Motor neuron (in vitro differentiated cells): ENCODE results near the gene RABEP2. TPM values are rescaled to one million over a fixed set of nuclear protein-coding genes. Genes with fewer than 3 reads are reported as not detected.
"Not testable (repeated sequence)": the region's sequence is repeated elsewhere in the genome, so short reads cannot be mapped to it uniquely, and the experiment has no call there.

Source experiments
- ATAC-seq, 8 experiments: fragments of 200-7000 bp; cut with Tn5 transposase; replicated peaks in 6 of 8; 2 replicates each; pipeline ENCODE4 v1.8.0; 2021; ENCODE audit warnings: mild to moderate bottlenecking in 8 of 8, moderate library complexity in 8 of 8
- H3K27ac ChIP-seq, 2 donors: fragments of 250-450 bp; sonication (Bioruptor Pico); 2 replicates each; pipeline ENCODE4 v1.9.0; 2021; ENCODE audit warnings: antibody characterized with exemption in 2 of 2, mild to moderate bottlenecking in 2 of 2, moderate library complexity in 1 of 2
- H3K4me1 ChIP-seq, 2 donors: fragments of 250-450 bp; sonication (Bioruptor Pico); replicated peaks in 1 of 2; 2 replicates each; pipeline ENCODE4 v1.6.1; 2021; ENCODE audit warnings: antibody characterized with exemption in 2 of 2, mild to moderate bottlenecking in 2 of 2, moderate library complexity in 1 of 2
- H3K4me3 ChIP-seq, 5 donors: fragments of 250-450 bp; sonication (Bioruptor Pico); 2 replicates each; pipeline ENCODE4 v1.9.0; 2021; ENCODE audit warnings: antibody characterized with exemption in 5 of 5, mild to moderate bottlenecking in 5 of 5, moderate library complexity in 4 of 5
- WGBS, 10 experiments: fragments of 450-650 bp; shearing (Covaris generic); methylation state at CpG; one replicate each; pipeline ENCODE4 v1.0.0; 2022; 5-methylcytosine and 5-hydroxymethylcytosine counted together
- in situ Hi-C, 9 experiments: fragments of 400-800 bp; cut with MboI; loops; one replicate each; pipeline ENCODE4 v1.15.0; 2021; ENCODE audit warnings: low sequenced_read_pairs in 9 of 9, low pct_unique_long_range_greater_than_20kb in 2 of 9; ENCODE audit not compliant: unreplicated experiment in 9 of 9
- total RNA-seq, 8 experiments: library from RNA; unstranded; fragments of 300-600 nt; gene quantifications; 2 replicates each; pipeline versions ENCODE4 v1.2.3 to v1.2.4, GENCODE V29; 2022

The RABEP2 gene
- total RNA-seq, 8 experiments from 2014 or later, result 8.2 to 22.9 (median 11.1) TPM

DNA sequence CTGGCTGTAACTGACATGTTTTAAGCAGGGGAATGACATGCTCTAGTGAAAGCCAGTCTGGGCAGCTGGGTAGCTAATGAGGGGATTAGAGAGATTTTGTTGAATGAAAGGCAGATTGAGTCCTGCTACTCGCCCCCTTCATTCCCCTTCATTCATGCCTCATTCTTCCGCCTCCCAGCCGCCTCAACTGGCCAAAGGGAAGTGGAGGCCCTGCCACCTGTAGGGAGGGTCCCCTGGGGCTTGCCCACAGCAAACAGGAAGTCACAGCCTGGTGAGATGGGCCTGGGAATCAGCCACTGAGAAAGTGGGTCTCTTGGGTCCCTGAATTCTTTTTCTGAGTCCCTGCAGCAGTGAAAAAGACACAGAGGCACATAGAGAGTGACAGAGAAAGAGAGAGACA is 5.6 kb upstream of the RABEP2 start:
- Histone ChIP-seq H3K4me1 (no peaks in the 10 kb centered on the region), H3K27ac (no peak overlapping the region), H3K4me3 (no peak overlapping the region)
- WGBS, 10 experiments, result 52 to 100% (median 71%) methylated on average over 1 to 3 of the region's 3 CpGs; no CpG with 5 or more reads in 6 of the 10 experiments
- in situ Hi-C loops, result no loop called here
- ATAC-seq, result no peak

- ATAC-seq, result no peak
- WGBS, 10 experiments, result 48 to 87% (median 76%) methylated on average over 1 to 3 of the region's 3 CpGs; no CpG with 5 or more reads in 6 of the 10 experiments
- Histone ChIP-seq H3K4me3 (no peak overlapping the region), H3K4me1 (no peaks in the 10 kb centered on the region), H3K27ac (no peak overlapping the region)
- in situ Hi-C loops, result no loop called here
Measured at GRCh38 chr16:28930203-28930602, 5.2 kb upstream of the RABEP2 start.

DNA sequence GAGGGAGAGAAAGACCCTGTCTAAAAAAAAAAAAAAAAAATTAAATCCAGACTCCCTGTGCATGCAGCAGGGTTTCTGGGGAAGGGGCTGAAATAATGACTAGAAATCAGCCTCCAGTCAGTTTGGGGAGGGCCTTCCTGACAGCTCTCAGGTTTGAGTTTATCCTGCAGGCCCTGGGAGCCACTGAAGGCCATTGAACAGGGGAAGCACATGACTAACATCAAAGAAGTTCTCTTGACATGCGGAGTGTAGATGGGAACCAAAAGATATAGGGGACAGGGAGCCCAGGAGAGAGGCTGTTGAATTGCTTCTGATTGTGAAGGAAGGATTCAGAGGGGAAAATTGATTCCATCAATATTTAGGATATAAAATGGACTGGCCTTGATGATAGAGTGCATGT is 2.8 kb upstream of the RABEP2 start:
- Histone ChIP-seq H3K4me3 (no peak overlapping the region), H3K27ac (no peak overlapping the region), H3K4me1 (peaks cover 5 to 7% of the 10 kb centered on the region in 2 donors)
- in situ Hi-C loops, result loop anchor here in 1 of 9 experiments (10.0 kb wide), 1 partner anchor 63 kb away; the partner anchor contains the start of gene SH2B1
- WGBS, 10 experiments, result 17 to 100% (median 75%) methylated on average over 1 of the region's 1 CpG; no CpG with 5 or more reads in 6 of the 10 experiments
- no peak for ATAC-seq

DNA sequence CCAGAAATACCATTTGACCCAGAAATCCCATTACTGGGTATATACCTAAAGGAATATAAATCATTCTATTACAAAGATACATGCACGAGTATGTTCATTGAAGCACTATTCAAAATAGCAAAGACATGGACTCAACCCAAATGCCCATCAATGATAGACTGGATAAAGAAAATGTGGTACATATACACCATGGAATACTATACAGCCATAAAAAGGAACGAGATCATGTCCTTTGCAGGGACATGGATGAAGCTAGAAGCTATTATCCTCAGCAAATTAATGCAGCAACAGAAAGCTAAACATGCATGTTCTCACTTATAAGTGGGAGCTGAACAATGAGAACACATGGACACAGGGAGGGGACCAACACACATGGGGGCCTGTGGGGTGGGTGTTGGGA is 1.2 kb upstream of the RABEP2 start:
- H3K4me3 ChIP-seq, result peak overlapping the region; percentile 65 to 98 (median 79)
- H3K4me1 ChIP-seq, ATAC-seq, H3K27ac ChIP-seq: not testable (repeated sequence)
- WGBS, 10 experiments, result 0 to 83% (median 75%) methylated on average over 1 to 2 of the region's 2 CpGs; no CpG with 5 or more reads in 3 of the 10 experiments
- in situ Hi-C loops, result loop anchor here in 1 of 9 experiments (10.0 kb wide), 1 partner anchor 61 kb away; the partner anchor contains the start of gene SH2B1

- peak; percentile 63 to 84 (median 72) for ATAC-seq
- Histone ChIP-seq H3K27ac (peak overlapping the region; percentile 89 to 92), H3K4me1 (peaks cover 5 to 7% of the 10 kb centered on the region in 2 donors), H3K4me3 (peak overlapping the region; percentile 65 to 98 (median 79))
- WGBS, 10 experiments, result 0 to 20% (median 5%) methylated on average over 1 to 13 of the region's 48 CpGs; no CpG with 5 or more reads in 1 of the 10 experiments
- in situ Hi-C loops, result loop anchor here in 1 of 9 experiments (10.0 kb wide), 1 partner anchor 61 kb away; the partner anchor contains the start of gene SH2B1
Measured at GRCh38 chr16:28925386-28926228, 569 bp upstream of the RABEP2 start.

DNA sequence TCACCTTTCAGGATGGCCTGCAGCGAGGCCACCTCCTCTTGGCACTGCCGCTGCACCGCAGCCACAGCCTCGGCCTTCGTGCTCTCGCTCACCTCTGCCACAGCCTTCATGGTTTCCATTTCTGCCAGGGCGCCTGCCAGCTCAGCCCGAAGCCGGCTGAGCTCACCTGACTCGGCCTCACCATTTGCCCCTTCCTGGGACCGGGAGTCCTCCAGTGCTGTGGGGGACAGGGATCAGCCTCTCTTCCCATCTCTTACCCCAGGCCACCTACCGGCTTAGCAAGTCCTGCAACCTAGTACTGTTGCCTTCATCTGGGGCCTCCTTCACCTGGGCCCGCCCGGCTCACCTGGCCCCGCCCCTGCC is 658 bp downstream of the RABEP2 start:
- Histone ChIP-seq H3K27ac (no peak overlapping the region), H3K4me3 (peak overlapping the region; percentile 65 to 98 (median 79)), H3K4me1 (peaks cover 5 to 7% of the 10 kb centered on the region in 2 donors)
- in situ Hi-C loops, result loop anchor here in 1 of 9 experiments (10.0 kb wide), 1 partner anchor 60 kb away; the partner anchor contains the start of gene SH2B1
- ATAC-seq, result peak in 1 of 8 experiments; percentile 0
- WGBS, 10 experiments, result 40% methylated on average over 2 of the region's 15 CpGs; no CpG with 5 or more reads in 9 of the 10 experiments

- Histone ChIP-seq H3K4me3 (peak overlapping the region; percentile 65 to 98 (median 79)), H3K4me1 (peaks cover 5 to 7% of the 10 kb centered on the region in 2 donors), H3K27ac (no peak overlapping the region)
- WGBS, 10 experiments, result 45 to 100% (median 73%) methylated on average over 1 to 4 of the region's 13 CpGs; no CpG with 5 or more reads in 2 of the 10 experiments
- in situ Hi-C loops, result loop anchor here in 1 of 9 experiments (10.0 kb wide), 1 partner anchor 59 kb away; the partner anchor contains the start of gene SH2B1
- ATAC-seq, result peak in 1 of 8 experiments; percentile 9
Measured at GRCh38 chr16:28923652-28924398, 1.2 kb downstream of the RABEP2 start.

- in situ Hi-C loops, result loop anchor here in 1 of 9 experiments (10.0 kb wide), 1 partner anchor 58 kb away; the partner anchor contains the start of gene SH2B1
- ATAC-seq, result no peak
- 96 to 100% (median 100%) methylated on average over 1 to 3 of the region's 3 CpGs; no CpG with 5 or more reads in 4 of the 10 experiments for WGBS, 10 experiments
- Histone ChIP-seq H3K4me1 (peaks cover 5 to 7% of the 10 kb centered on the region in 2 donors), H3K4me3 (no peak overlapping the region), H3K27ac (no peak overlapping the region)
Measured at GRCh38 chr16:28923231-28923587, 1.8 kb downstream of the RABEP2 start.

- WGBS, 10 experiments, result 80 to 100% (median 100%) methylated on average over 1 to 2 of the region's 3 CpGs; no CpG with 5 or more reads in 3 of the 10 experiments
- in situ Hi-C loops, result no loop called here
Measured at GRCh38 chr16:28918698-28919097, 6.3 kb downstream of the RABEP2 start.

DNA sequence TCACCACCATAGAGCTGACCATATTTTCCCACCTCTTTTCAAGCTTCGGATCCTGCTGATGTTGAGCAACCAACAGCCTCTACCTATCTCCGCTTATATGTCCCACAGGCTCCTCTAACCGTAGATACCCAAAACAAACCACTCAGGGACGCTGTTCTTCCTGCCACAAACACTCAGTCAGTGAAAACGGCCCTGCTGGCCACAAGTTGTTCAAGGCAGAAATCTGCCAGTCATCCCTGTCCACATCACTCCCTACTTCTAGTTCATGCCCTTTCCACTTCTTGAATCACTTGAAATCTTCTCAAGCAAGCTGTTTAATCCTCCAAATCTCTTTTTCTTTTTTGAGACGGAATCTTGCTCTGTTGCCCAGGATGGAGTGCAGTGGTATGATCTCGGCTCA is 7.9 kb downstream of the RABEP2 start:
- ATAC-seq, result no peak
- in situ Hi-C loops, result no loop called here
- Histone ChIP-seq H3K27ac (no peak overlapping the region), H3K4me3 (no peak overlapping the region), H3K4me1 (no peaks in the 10 kb centered on the region)
- WGBS, 10 experiments, result 80 to 100% (median 100%) methylated on average over 1 to 6 of the region's 7 CpGs; no CpG with 5 or more reads in 1 of the 10 experiments

More at GRCh38 chr16:28918698-28919097, 6.3 kb downstream of the RABEP2 start:
- Histone ChIP-seq H3K27ac (no peak overlapping the region), H3K4me3 (no peak overlapping the region), H3K4me1 (no peaks in the 10 kb centered on the region)
- ATAC-seq, result no peak

- no peaks in the 10 kb centered on the region for H3K4me1 ChIP-seq
- no peak for ATAC-seq
- in situ Hi-C loops, result no loop called here
- H3K27ac ChIP-seq, result no peak overlapping the region
- no peak overlapping the region for H3K4me3 ChIP-seq
Measured at GRCh38 chr16:28915181-28915580, 9.9 kb downstream of the RABEP2 start.

DNA sequence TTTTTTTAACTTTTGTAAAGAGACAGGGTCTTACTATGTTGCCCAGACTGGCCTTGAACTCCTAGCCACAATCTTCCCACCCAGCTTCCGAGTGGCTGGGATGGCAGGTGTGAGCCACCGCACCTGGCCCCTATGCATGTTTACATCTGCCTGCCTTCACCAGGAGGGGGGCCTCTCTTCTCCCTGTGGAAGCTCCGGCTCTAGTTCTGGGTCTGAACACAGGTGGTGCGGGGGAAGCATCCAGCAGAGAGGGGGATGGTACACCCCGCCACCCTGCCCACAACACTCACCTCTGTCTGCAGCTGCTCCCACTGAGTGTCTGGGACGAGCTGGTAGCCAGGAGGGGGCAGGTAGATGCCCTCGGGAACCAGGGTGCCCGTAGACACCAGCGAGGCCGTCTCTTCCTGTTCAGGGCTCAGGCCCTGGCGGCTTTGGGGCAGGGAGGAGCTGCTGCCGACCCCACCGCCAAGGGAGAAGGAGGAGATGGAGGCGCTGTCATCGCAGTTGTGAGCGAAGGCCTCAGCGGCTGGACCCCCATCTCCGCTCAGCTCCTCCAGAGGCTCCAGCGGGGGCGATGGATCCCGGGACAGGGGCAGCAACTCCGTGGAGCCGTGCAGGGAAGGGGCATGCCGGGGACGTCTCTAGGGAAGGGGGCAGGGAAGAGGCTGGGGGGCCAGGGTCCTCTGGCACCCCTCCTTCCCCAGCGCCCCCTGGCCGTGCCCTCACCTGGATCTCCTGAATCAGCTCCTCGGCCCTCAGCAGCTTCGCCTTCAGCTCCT is 10.9 kb downstream of the RABEP2 start:
- H3K4me1 ChIP-seq, result no peaks in the 10 kb centered on the region
- no peak overlapping the region for H3K27ac ChIP-seq
- in situ Hi-C loops, result no loop called here
- ATAC-seq, result no peak
- H3K4me3 ChIP-seq, result no peak overlapping the region
- WGBS, 10 experiments, result 80 to 100% (median 92%) methylated on average over 2 to 5 of the region's 29 CpGs; no CpG with 5 or more reads in 7 of the 10 experiments
